Fibroblast of lung (primary cell): ENCODE data around the gene ATCAY. TPM values are rescaled to one million over a fixed set of nuclear protein-coding genes. Genes with fewer than 3 reads are reported as not detected.

Experiments used
- DNase-seq, 2 donors: peaks; one replicate each; pipeline versions ENCODE4 v3.0.0 to v3.0.0-alpha.2; 2010; ENCODE audit warnings: low read depth in 2 of 2
- H2AFZ ChIP-seq: 2 replicates; pipeline ENCODE4 v1.5.1; 2012; ENCODE audit warnings: low read length, control low read depth, inconsistent platforms
- H3K27ac ChIP-seq: 2 replicates; pipeline ENCODE4 v1.5.1; 2011; ENCODE audit warnings: low read length, control low read depth; ENCODE audit not compliant: insufficient read depth
- H3K27me3 ChIP-seq: 2 replicates; pipeline ENCODE4 v1.5.1; 2011; ENCODE audit warnings: mild to moderate bottlenecking, low read length; ENCODE audit not compliant: control insufficient read depth, insufficient read depth
- H3K36me3 ChIP-seq: 2 replicates; pipeline ENCODE4 v1.5.1; 2011; ENCODE audit warnings: low read length; ENCODE audit not compliant: control insufficient read depth, insufficient read depth
- H3K4me1 ChIP-seq: 2 replicates; pipeline ENCODE4 v1.5.1; 2011; ENCODE audit warnings: low read length; ENCODE audit not compliant: control insufficient read depth, insufficient read depth; ENCODE audit errors: extremely low read depth
- H3K4me2 ChIP-seq: 2 replicates; pipeline ENCODE4 v1.5.1; 2011; ENCODE audit warnings: low read length, control low read depth; ENCODE audit not compliant: insufficient read depth; ENCODE audit errors: extremely low read depth
- H3K4me3 ChIP-seq, 4 experiments: fragments of 200-600 bp in 1 of 4; sonication (generic) in 1 of 4; replicated peaks in 1 of 4; 2 replicates each; pipeline ENCODE4 v1.5.1; 2011 to 2016; ENCODE audit warnings: low read length in 4 of 4, low read depth in 3 of 4, mild to moderate bottlenecking in 3 of 4, control low read depth in 2 of 4, inconsistent platforms in 1 of 4, mixed read lengths in 1 of 4; ENCODE audit not compliant: insufficient read depth in 1 of 4; ENCODE audit errors: control extremely low read depth in 1 of 4
- H3K79me2 ChIP-seq: 2 replicates; pipeline ENCODE4 v1.5.1; 2012; ENCODE audit warnings: mild to moderate bottlenecking, low read length, inconsistent platforms; ENCODE audit not compliant: control insufficient read depth, insufficient read depth
- H3K9ac ChIP-seq: 2 replicates; pipeline ENCODE4 v1.5.1; 2011; ENCODE audit warnings: mild to moderate bottlenecking, low read length, control low read depth; ENCODE audit not compliant: insufficient read depth
- H3K9me3 ChIP-seq: 2 replicates; pipeline ENCODE4 v1.5.1; 2012; ENCODE audit warnings: low read depth, low read length; ENCODE audit not compliant: control insufficient read depth, insufficient read depth
- H4K20me1 ChIP-seq: 2 replicates; pipeline ENCODE4 v1.5.1; 2011; ENCODE audit warnings: low read length; ENCODE audit not compliant: control insufficient read depth, insufficient read depth; ENCODE audit errors: extremely low read depth
- CTCF ChIP-seq, 2 donors: IDR thresholded peaks in 1 of 2; conservative IDR thresholded peaks in 1 of 2; 1 replicate in 1 of 2; 2 replicates in 1 of 2; pipeline ENCODE4 v1.5.1; 2011 to 2012; ENCODE audit warnings: low read length in 2 of 2, control low read depth in 1 of 2, inconsistent platforms in 1 of 2, low read depth in 1 of 2, mild to moderate bottlenecking in 1 of 2
- EZH2 ChIP-seq: IDR thresholded peaks from 2 replicates; pipeline ENCODE4 v1.5.1; 2012; ENCODE audit warnings: low read length, control low read depth, mild to moderate bottlenecking; ENCODE audit errors: missing control alignments
- polyA plus RNA-seq, 2 donors: library from polyadenylated mRNA; depleted of rRNA in 1 of 2; stranded (reverse) in 1 of 2; unstranded in 1 of 2; fragments of >200 nt; gene quantifications; 2 replicates each; pipeline ENCODE4 v1.2.1, GENCODE V29; 2011 to 2012; ENCODE audit warnings: missing spikeins in 1 of 2
- total RNA-seq: library from RNA; depleted of rRNA; stranded (reverse); fragments of >200 nt; gene quantifications from 2 replicates; pipeline ENCODE4 v1.2.1, GENCODE V29; 2014

Gene ATCAY
- total and polyA plus RNA-seq, 2 donors (not counting 1 experiment from before 2014, with no cell fraction given), result 0.01 TPM; not detected in 1

- Histone ChIP-seq H3K27me3 (no peaks in the 10 kb centered on the region), H3K27ac (no peak overlapping the region), H3K4me2 (no peak overlapping the region), H3K9me3 (peaks cover 3% of the 10 kb centered on the region), H3K4me1 (no peaks in the 10 kb centered on the region), H3K4me3 (no peak overlapping the region), H3K79me2 (no peaks in the 10 kb centered on the region), H3K36me3 (no peaks in the 10 kb centered on the region), H3K9ac (no peak overlapping the region), H4K20me1 (no peaks in the 10 kb centered on the region), H2AFZ (no peak overlapping the region)
- TF ChIP-seq CTCF (conservative IDR thresholded peaks at IDR 0.05 in 1 of 2, IDR thresholded peaks at IDR 0.05 in 1 of 2; ENCODE audit: low read depth in 1 of 2, low read length in 2 of 2) (no peak), EZH2 (no peak)
- DNase-seq, result no peak
Observed at GRCh38 chr19:3836887-3837286, 43.6 kb upstream of the ATCAY start.

GRCh38 chr19:3837332-3837731 is 43.2 kb upstream of the ATCAY start:
- no peaks in the 10 kb centered on the region for H3K27me3 ChIP-seq
- H3K79me2 ChIP-seq, result no peaks in the 10 kb centered on the region
- peaks cover 3% of the 10 kb centered on the region for H3K9me3 ChIP-seq
- no peak for TF ChIP-seq CTCF (conservative IDR thresholded peaks at IDR 0.05 in 1 of 2, IDR thresholded peaks at IDR 0.05 in 1 of 2; ENCODE audit: low read depth in 1 of 2, low read length in 2 of 2)
- TF ChIP-seq EZH2, result no peak
- no peaks in the 10 kb centered on the region for H3K36me3 ChIP-seq
- no peak overlapping the region for H3K9ac ChIP-seq
- no peak overlapping the region for H3K4me2 ChIP-seq
- no peaks in the 10 kb centered on the region for H4K20me1 ChIP-seq
- H3K4me1 ChIP-seq, result no peaks in the 10 kb centered on the region
- H2AFZ ChIP-seq, result no peak overlapping the region
- no peak overlapping the region for H3K4me3 ChIP-seq
- H3K27ac ChIP-seq, result no peak overlapping the region
- DNase-seq, result no peak

- DNase-seq, result no peak
- no peak overlapping the region for H3K9ac ChIP-seq
Observed at GRCh38 chr19:3837922-3838321, 42.6 kb upstream of the ATCAY start.

More at GRCh38 chr19:3837922-3838321, 42.6 kb upstream of the ATCAY start:
- no peaks in the 10 kb centered on the region for H3K4me1 ChIP-seq
- no peak overlapping the region for H3K4me3 ChIP-seq
- H3K4me2 ChIP-seq, result no peak overlapping the region
- TF ChIP-seq EZH2 (no peak), CTCF (conservative IDR thresholded peaks at IDR 0.05 in 1 of 2, IDR thresholded peaks at IDR 0.05 in 1 of 2; ENCODE audit: low read depth in 1 of 2, low read length in 2 of 2) (no peak)
- H3K36me3 ChIP-seq, result no peaks in the 10 kb centered on the region
- H3K79me2 ChIP-seq, result no peaks in the 10 kb centered on the region
- H3K9me3 ChIP-seq, result peaks cover 3% of the 10 kb centered on the region
- H3K27me3 ChIP-seq, result no peaks in the 10 kb centered on the region
- no peaks in the 10 kb centered on the region for H4K20me1 ChIP-seq
- no peak overlapping the region for H2AFZ ChIP-seq
- H3K27ac ChIP-seq, result no peak overlapping the region
